ENCODE data around the gene ZNF358.
"Not testable (repeated sequence)": the region's sequence is repeated elsewhere in the genome, so short reads cannot be mapped to it uniquely, and the experiment has no call there.

The ZNF358 gene

DNA sequence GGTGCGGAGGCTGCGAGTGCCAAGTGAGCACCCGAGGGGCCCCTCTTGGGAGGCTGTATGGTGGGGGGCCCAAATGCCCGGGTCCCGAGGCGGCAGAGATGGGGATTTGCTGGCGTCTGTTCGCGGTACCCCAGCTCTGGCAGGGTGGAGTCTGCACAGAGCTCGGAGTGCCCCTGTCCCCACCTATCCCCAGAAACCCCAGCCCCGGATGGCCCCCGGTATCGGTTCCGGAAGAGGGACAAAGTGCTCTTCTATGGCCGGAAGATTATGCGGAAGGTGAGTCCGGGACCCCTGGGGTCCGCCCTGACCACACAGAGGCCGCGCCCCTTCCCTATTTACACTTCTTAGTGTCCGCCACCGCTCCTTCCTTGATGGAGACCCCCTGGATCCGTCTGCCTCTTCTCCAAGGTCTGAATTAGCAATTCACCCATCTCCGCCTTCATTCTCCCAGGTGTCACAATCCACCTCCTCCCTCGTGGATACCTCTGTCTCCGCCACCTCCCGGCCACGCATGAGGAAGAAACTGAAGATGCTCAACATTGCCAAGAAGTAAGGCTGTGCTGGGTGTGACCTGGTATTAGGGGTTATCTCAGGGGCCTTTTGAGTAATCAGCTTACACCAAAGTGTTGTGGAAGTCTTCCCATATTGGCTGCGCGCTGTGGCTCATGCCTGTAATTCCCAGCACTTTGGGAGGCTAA, 20.2 kb downstream of the ZNF358 start:
- no peak for DNase-seq (ENCODE audit: low spot score)

- DNase-seq (ENCODE audit: low spot score): not testable (repeated sequence)
Observed at GRCh38 chr19:7538990-7539389, 23.1 kb downstream of the ZNF358 start.

DNA sequence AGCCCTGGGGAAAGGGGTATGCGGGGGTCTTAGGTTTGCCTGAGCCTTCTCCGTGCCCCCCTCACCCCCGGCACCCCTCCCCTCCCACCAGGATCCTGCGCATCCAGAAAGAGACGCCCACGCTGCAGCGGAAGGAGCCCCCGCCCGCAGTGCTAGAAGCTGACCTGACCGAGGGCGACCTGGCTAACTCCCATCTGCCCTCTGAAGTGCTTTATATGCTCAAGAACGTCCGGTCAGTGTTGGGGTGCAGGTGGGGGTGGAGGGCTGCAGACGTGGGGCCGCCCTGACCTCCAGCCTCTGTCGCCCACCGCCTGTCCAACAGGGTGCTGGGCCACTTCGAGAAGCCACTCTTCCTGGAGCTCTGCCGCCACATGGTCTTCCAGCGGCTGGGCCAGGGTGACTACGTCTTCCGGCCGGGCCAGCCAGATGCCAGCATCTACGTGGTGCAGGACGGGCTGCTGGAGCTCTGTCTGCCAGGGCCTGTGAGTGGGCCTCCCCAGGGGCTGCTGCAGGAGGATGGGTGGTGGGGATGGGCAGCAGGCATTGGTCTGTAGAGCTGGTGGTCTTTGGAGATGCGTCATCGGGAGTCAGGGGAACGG, 24.0 kb downstream of the ZNF358 start:
- no peak for DNase-seq (ENCODE audit: low spot score)

DNA sequence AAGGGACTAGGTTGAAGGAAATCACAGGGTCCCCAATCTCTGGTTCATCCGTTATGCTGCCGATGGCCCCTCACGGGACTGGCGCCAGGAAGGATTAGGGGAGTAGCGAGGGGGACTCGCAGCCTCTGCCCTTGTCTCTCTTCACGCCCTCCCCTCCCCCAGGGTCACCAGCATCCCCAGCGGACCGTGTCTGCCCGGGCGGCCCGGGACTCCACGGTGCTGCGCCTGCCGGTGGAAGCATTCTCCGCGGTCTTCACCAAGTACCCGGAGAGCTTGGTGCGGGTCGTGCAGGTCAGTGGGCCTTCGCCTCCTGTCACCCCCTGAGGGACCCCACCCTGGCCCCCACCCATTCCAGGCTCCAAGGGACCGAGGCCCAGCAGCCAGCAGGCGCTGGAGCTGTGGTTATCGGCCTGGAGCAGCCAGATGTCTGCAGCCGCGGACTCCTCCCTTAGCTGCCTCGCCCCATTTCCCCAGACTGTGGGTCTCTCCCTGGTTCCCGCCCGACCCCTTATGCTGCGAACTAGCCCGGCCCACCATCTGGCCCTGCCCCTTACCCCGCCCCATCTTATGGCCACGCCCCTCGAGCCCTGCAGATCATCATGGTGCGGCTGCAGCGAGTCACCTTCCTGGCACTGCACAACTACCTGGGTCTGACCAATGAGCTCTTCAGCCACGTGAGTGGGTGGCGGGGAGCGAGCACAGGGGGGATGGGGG, 25.0 kb downstream of the ZNF358 start:
- DNase-seq (ENCODE audit: low spot score): no peak

- no peak for DNase-seq (ENCODE audit: low spot score)
Observed at GRCh38 chr19:7541475-7541824, 25.5 kb downstream of the ZNF358 start.

DNA sequence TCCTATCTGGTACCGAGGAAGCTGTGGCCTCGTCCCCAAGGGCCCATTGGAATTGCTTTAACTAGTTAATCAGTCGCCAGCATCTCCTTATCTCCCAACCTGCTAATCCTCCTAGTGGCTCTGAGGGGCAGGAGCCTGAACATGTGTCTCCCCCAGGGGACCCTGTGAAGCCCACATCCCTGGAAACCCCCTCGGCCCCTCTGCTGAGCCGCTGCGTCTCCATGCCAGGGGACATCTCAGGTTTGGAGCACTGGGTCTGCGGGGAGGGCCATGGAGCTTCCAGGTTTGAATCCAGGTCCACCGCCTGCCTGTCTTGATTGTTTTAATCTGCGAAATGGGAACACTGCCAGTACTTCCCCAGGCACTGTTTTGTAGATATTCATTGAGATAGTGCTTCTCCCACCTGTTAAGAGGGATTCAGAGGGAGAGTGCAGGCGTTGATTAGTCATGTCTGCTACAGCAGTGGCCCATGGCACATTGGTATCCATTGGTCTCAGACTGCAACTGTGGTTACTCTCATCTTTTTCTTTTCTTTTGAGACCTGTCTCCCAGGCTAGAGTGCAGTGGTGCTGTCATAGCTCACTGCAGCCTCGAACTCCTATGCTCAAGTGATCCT, 26.0 kb downstream of the ZNF358 start:
- DNase-seq (ENCODE audit: low spot score): no peak

DNA sequence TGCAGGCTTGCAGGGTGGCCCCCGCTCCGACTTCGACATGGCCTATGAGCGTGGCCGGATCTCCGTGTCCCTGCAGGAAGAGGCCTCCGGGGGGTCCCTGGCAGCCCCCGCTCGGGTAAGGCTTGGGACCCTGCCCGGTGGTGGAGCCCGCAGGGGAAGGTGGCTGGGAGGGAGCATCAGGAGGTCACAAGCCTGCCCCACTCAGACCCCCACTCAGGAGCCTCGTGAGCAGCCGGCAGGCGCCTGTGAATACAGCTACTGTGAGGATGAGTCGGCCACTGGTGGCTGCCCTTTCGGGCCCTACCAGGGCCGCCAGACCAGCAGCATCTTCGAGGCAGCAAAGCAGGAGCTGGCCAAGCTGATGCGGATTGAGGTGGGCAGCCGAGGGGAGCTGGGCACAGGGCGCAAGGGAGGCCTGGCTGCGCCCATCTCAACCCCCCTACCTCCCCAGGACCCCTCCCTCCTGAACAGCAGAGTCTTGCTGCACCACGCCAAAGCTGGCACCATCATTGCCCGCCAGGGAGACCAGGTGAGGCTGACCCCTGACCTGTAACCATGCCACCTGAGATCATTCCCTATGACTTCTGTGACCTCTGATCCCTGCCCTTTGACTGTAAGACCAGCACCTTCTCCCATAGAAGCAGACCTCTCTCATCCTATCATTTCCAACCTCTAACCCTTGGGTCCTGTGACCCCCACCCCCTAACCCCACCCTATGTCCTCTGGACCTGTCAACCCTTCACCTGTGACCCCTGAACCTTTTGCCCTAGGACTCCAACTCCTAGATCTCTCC, 26.8 kb downstream of the ZNF358 start:
- DNase-seq (ENCODE audit: low spot score): no peak

GRCh38 chr19:7544626-7545025, 28.7 kb downstream of the ZNF358 start:
- no peak for DNase-seq (ENCODE audit: low spot score)

- DNase-seq (ENCODE audit: low spot score): peak; percentile 10
Observed at GRCh38 chr19:7545300-7545699, 29.4 kb downstream of the ZNF358 start.

DNA sequence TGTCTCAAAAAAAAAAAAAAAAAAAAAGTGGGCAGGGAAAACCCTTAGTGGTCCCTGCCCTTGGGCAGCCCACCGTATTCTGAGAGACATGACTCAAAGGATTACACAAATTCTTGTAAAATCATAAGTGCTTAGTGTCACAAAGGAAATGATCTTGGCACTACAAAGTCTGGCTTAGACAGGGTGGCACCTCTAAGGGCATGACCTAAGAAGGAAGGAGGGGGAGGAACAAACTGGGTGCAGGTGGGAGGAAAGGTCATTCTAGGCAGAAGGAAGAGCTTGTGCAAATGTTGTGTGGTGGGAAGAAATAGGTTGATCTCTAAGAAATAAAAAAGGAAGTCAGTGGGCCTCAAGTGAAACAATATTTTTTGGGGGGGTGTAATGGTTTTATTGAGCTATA, 30.0 kb downstream of the ZNF358 start:
- DNase-seq (ENCODE audit: low spot score): no peak

- no peak for DNase-seq (ENCODE audit: low spot score)
Observed at GRCh38 chr19:7547159-7547558, 31.3 kb downstream of the ZNF358 start.

GRCh38 chr19:7549429-7550148, 33.7 kb downstream of the ZNF358 start:
- DNase-seq (ENCODE audit: low spot score): no peak

DNA sequence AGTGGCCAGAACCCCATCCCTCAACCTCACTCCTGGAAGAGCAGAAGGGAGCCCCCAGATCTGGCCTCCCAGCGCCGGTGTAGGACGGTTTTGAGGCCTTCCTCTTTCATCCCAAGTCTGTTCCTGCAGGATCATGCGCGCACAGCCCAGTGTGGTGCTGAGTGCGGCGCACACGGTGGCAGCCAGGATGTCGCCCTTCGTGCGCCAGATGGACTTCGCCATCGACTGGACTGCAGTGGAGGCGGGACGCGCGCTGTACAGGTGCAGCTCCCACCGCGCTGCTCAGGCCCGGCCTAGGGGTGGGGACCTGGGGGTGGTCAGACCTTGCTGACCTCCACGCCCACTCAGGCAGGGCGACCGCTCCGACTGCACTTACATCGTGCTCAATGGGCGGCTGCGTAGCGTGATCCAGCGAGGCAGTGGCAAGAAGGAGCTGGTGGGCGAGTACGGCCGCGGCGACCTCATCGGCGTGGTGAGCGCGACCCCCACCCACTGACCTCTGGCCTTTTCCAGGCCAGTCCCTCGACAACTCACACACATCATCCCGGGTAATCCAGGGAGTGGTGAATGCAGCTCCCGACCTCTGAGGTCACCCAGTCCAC, 34.4 kb downstream of the ZNF358 start:
- DNase-seq (ENCODE audit: low spot score): no peak

- peak; percentile 85 for DNase-seq (ENCODE audit: low spot score)
Observed at GRCh38 chr19:7550987-7551761, 35.3 kb downstream of the ZNF358 start.

DNA sequence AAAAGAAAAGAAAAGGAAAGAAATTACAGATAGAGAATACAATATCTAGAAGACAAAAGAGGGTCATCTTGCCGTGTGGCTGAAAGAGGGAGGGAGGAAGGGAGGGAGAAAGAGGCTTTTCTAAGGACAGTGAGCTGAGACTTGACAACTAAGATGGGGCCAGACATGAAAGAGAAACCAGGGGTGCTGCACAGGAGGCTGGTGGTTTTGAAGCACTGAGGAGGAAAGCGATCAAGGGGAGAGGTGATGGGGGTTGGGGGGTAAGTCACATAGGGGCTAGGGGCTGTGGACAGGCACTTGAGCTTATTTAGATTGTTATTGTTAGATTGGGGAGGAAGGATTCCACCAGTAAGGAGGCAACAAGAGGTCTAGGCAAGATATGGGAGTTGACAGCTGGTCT, 36.9 kb downstream of the ZNF358 start:
- DNase-seq (ENCODE audit: low spot score): no peak

DNA sequence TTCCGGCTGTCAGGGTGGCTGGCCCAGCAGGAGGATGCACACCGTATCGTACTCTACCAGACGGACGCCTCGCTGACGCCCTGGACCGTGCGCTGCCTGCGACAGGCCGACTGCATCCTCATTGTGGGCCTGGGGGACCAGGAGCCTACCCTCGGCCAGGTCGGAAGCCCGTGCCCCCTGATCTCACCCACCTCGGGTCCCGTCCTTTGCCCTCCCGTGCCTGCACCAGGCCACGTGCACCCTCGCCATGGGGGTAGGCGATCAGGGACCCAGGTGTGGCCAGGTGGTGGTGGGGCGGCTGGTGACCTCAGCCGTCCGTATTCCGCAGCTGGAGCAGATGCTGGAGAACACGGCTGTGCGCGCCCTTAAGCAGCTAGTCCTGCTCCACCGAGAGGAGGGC, 38.7 kb downstream of the ZNF358 start:
- DNase-seq (ENCODE audit: low spot score): no peak

- no peak for DNase-seq (ENCODE audit: low spot score)
Observed at GRCh38 chr19:7554990-7555864, 39.3 kb downstream of the ZNF358 start.

- DNase-seq (ENCODE audit: low spot score): no peak
Observed at GRCh38 chr19:7556696-7557315, 40.9 kb downstream of the ZNF358 start.

DNA sequence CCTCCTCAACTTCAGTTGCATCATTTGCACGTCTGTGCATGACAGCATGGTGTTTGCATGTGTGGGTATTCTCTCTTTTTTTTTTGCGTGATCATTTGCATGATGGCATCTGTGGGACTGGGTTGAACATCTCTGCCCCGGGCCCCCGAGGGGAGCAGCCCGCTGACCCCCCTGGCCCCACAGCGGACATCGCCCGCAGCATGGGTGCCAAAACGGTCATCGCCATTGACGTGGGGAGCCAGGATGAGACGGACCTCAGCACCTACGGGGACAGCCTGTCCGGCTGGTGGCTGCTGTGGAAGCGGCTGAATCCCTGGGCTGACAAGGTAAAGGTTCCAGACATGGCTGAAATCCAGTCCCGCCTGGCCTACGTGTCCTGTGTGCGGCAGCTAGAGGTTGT, 42.8 kb downstream of the ZNF358 start:
- DNase-seq (ENCODE audit: low spot score): no peak
